Activated CD4-positive, alpha-beta memory T cell treated with anti-CD3 and anti-CD28 coated beads for 36 hours (primary cell): ENCODE results near the gene TAF11L11. TPM values are rescaled to one million over a fixed set of nuclear protein-coding genes. Genes with fewer than 3 reads are reported as not detected.
"Not testable (repeated sequence)": the region's sequence is repeated elsewhere in the genome, so short reads cannot be mapped to it uniquely, and the experiment has no call there.

ENCODE experiments used
- CTCF ChIA-PET: fragments of 350-600 bp; sonication (Branson Sonifier 250); formaldehyde crosslinking; loops from one replicate; lab custom pipeline; 2021; ENCODE audit warnings: antibody characterized with exemption, inconsistent platforms; lab: Charles Lee
- POLR2A ChIA-PET: fragments of 350-600 bp; sonication (Branson Sonifier 250); formaldehyde crosslinking; loops from one replicate; lab custom pipeline; 2021; ENCODE audit warnings: antibody characterized with exemption; lab: Charles Lee
- DNase-seq: peaks from one replicate; pipeline ENCODE4 v3.0.0-alpha.2; 2020
- H3K27ac Mint-ChIP-seq: one replicate; pipeline ENCODE4 v1.8.0; 2021; ENCODE audit warnings: mixed read lengths
- H3K27me3 Mint-ChIP-seq: one replicate; pipeline ENCODE4 v1.8.0; 2021; ENCODE audit warnings: mixed read lengths
- H3K36me3 Mint-ChIP-seq: one replicate; pipeline ENCODE4 v1.8.0; 2021; ENCODE audit warnings: mixed read lengths
- H3K4me1 Mint-ChIP-seq: one replicate; pipeline ENCODE4 v1.8.0; 2021; ENCODE audit warnings: low read depth, mixed read lengths
- H3K4me3 Mint-ChIP-seq: one replicate; pipeline ENCODE4 v1.8.0; 2021; ENCODE audit warnings: mild to moderate bottlenecking, mixed read lengths
- H3K9me3 Mint-ChIP-seq: one replicate; pipeline ENCODE4 v1.8.0; 2021; ENCODE audit warnings: mixed read lengths
- intact Hi-C: fragments of 100-400 bp; cut with micrococcal nuclease; formaldehyde crosslinking; loops from one replicate; pipeline ENCODE4 v1.15.1; 2023
- total RNA-seq, 2 experiments: library from RNA; stranded (reverse); gene quantifications; one replicate each; pipeline ENCODE4 v1.2.3, GENCODE V29; 2021

TAF11L11 gene
- total RNA-seq, 2 experiments from 2014 or later, result not detected

DNA sequence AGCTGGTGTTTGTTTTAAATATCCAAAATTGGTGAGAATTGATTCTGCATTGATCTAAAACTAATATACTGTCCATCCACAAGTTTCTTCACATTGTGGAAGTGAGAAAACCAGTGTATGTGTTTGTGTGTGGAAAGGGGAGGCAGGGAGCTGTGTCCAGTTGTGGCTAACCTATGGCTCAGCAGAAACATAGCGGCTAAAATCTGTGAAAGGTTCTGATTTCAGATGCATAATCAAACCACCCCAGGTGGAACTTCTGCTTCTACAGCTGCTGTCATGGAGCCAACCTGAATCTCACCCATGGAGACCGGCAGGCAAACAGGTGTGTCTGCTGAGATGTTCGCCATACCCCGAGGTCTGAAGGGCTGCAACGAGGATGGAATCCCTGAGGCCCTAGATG, 30.2 kb downstream of the TAF11L11 start, which contains the start of gene TAF11L14:
TAF11L14 (plus strand) TSS at position 301 of the 400 bp plus-strand sequence.
- H3K4me3 Mint-ChIP-seq, result no peak within 1 kb of the TSS
- DNase-seq, result no peak
- H3K27ac Mint-ChIP-seq, result no peak within 1 kb of the TSS
- intact Hi-C loops, result no loop called here
- peaks cover 1% of the 10 kb centered on the region for H3K9me3 Mint-ChIP-seq
- H3K27me3 Mint-ChIP-seq, result no peaks in the 10 kb centered on the region
- ChIA-PET POLR2A (no interaction called here), CTCF (no interaction called here)
- no peaks in the 10 kb centered on the region for H3K4me1 Mint-ChIP-seq
- no peaks in the 10 kb centered on the region for H3K36me3 Mint-ChIP-seq

DNA sequence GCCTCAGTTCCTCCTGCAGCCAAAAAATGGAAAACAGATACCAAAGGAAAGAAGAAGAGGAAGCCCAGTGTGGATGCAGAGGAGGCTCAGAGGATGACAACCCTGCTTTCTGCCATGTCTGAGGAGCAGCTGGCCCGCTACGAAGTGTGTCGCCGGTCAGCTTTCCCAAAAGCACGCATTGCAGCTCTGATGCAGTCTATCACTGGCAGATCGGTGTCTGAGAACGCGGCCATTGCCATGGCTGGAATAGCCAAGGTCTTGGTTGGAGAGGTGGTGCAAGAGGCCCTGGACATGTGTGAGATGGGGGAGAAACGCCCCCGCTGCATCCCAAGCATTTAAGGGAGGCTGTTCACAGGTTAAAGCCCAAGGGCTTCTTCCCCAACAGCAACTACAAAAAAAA, 45.2 kb downstream of the TAF11L11 start:
- POLR2A ChIA-PET, H3K27me3 Mint-ChIP-seq: not testable (repeated sequence)

DNA sequence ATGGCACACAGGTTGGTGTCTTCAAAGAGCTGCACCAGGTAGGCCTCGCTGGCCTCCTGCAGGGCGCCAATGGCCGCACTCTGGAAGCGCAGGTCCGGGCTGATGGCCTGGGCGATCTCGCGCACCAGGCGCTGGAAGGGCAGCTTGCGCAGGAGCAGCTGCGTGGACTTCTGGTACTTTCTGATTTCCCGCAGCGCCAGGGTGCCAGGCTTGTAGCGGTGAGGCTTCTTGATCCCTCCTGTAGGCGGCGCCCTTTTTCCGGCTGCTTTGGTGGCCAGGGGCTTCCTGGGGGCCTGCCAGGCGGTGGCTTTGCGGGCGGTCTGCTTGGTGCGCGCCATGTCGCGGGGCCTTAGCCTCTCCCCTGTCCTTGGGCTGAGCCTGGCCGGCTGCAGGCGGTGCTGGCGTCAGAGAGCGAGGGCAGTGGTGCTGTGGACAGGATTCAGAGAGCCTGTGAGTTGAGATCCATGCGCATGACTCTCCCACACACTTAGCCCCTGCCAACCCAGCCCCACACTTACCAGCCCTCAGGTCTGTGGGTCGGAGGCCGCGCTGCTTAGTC, 51.3 kb downstream of the TAF11L11 start:
- H3K4me1 Mint-ChIP-seq, DNase-seq, intact Hi-C loops, H3K27me3 Mint-ChIP-seq, POLR2A ChIA-PET, H3K27ac Mint-ChIP-seq, H3K9me3 Mint-ChIP-seq, H3K4me3 Mint-ChIP-seq, H3K36me3 Mint-ChIP-seq, CTCF ChIA-PET: not testable (repeated sequence)

More for the DNA sequence above, 45.2 kb downstream of the TAF11L11 start:
- CTCF ChIA-PET, H3K4me1 Mint-ChIP-seq, H3K9me3 Mint-ChIP-seq, H3K36me3 Mint-ChIP-seq, DNase-seq, H3K27ac Mint-ChIP-seq, H3K4me3 Mint-ChIP-seq, intact Hi-C loops: not testable (repeated sequence)

Other genes starting within 250 kb of the TAF11L11 start
- gene TAF11L2, start 106.0 kb upstream of the TAF11L11 start, total RNA-seq, result not detected
- not detected for gene TAF11L3, start 85.8 kb upstream of the TAF11L11 start, total RNA-seq
- not detected for gene TAF11L4, start 82.4 kb upstream of the TAF11L11 start, total RNA-seq
- not detected for gene TAF11L5, start 78.9 kb upstream of the TAF11L11 start, total RNA-seq
- gene TAF11L6, start 75.5 kb upstream of the TAF11L11 start, total RNA-seq, result not detected
- not detected for gene TAF11L7, start 18.4 kb upstream of the TAF11L11 start, total RNA-seq
- gene TAF11L8, start 13.2 kb upstream of the TAF11L11 start, total RNA-seq, result not detected
- gene TAF11L9, start 9.8 kb upstream of the TAF11L11 start, total RNA-seq, result not detected
- gene TAF11L10, start 6.4 kb upstream of the TAF11L11 start, total RNA-seq, result not detected
- not detected for gene TAF11L12, start 6.2 kb downstream of the TAF11L11 start, total RNA-seq
- not detected for gene TAF11L13, start 27.9 kb downstream of the TAF11L11 start, total RNA-seq
- not detected for gene TAF11L14, start 30.3 kb downstream of the TAF11L11 start, total RNA-seq